HL-60/S4 (cell line): Measurements from ENCODE around the gene SPHK2.
"Not testable (repeated sequence)": the region's sequence is repeated elsewhere in the genome, so short reads cannot be mapped to it uniquely, and the experiment has no call there.

Experiments used
- in situ Hi-C: fragments of 300-500 bp; cut with MboI; formaldehyde crosslinking; loops from 2 replicates; pipeline ENCODE4 v1.14.3; 2022; ENCODE audit warnings: low sequenced_read_pairs

The SPHK2 gene

DNA sequence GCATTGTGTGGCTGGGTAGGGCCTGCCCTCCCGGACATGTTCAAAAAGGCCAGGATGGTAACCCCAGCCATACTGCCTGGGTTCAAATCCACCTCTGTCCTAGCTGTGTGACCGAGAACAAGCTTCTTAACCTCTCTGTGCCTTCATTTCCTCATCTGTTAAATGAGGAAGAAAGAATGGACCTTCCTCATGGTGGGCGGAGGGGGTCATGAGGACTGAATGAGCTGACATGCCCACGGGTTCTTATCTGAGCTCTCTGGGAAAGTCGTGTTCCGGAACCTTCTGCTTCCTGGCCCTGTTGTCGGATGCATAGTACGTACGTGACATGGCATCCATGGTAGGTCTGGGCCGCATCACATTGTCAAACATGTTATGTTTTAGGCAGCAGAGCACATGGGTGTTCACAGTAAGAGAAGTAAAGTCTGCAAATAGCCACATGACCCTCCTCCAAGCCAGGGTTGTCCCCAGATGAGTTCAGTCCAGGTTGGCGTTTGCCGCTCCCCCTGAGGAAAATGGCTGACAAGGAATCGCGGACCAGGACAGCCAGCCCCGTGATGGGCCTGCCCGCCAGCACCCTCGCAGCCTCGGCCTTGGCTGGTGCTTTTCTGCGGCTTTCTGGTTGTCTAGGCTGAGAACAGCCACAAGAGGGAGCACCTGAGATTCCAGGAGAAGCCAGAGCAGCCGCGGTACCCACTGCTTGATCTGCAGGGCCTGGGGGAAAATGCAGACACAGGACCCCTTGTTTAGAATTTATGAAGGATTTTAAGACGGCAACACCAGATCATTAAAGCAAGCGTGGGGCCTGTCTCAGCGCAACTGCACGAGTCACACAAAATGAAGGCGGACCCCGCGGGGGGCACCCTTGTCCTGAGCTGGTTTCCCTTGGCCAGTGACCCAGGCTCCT, 55.9 kb downstream of the SPHK2 start:
- in situ Hi-C loops, result no loop called here

GRCh38 chr19:48676487-48676886, 57.2 kb downstream of the SPHK2 start:
- in situ Hi-C loops, result no loop called here

GRCh38 chr19:48676887-48677286, 57.6 kb downstream of the SPHK2 start:
- in situ Hi-C loops, result no loop called here

GRCh38 chr19:48678201-48678600, 58.9 kb downstream of the SPHK2 start:
- in situ Hi-C loops, result no loop called here

DNA sequence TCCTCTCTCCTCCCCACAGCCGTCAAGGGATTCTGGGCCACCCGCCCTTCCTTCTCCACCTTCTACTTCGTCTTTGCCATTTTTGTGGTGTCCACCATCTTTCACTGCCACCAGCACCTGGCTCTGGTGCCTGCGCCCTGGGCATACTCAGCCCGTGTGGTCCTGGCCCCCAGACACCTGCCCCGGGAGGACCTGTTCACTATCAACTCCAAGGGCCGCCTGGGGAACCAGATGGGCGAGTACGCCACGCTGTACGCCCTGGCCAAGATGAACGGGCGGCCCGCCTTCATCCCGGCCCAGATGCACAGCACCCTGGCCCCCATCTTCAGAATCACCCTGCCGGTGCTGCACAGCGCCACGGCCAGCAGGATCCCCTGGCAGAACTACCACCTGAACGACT, 60.7 kb downstream of the SPHK2 start:
- in situ Hi-C loops, result not testable (repeated sequence)
